HepG2 (cell line): ENCODE results near the gene MRPL18. TPM values are rescaled to one million over a fixed set of nuclear protein-coding genes. Genes with fewer than 3 reads are reported as not detected.

Experiments
- CEBPG ChIP-seq: IDR thresholded peaks from 2 replicates; pipeline ENCODE4 v1.6.1; 2016
- CHCHD3 ChIP-seq: sonication (generic); formaldehyde crosslinking; IDR thresholded peaks from 2 replicates; pipeline ENCODE4 v1.8.0; 2022; ENCODE audit warnings: mild to moderate bottlenecking, missing genetic modification reagents, moderate library complexity
- FOXO1 ChIP-seq: sonication (generic); formaldehyde crosslinking; IDR thresholded peaks from 2 replicates; pipeline ENCODE4 v1.4.0; 2020; ENCODE audit warnings: missing genetic modification reagents
- GLI4 ChIP-seq: sonication (generic); formaldehyde crosslinking; IDR thresholded peaks from 2 replicates; pipeline ENCODE4 v1.5.1; 2020; ENCODE audit warnings: missing genetic modification reagents, mild to moderate bottlenecking, moderate library complexity, borderline replicate concordance
- PCBP1 ChIP-seq: fragments of 200-400 bp; formaldehyde crosslinking; IDR thresholded peaks from 2 replicates; pipeline ENCODE4 v1.6.1; 2017; ENCODE audit warnings: mild to moderate bottlenecking, low read depth, low read length, borderline replicate concordance
- RNF2 ChIP-seq: fragments of 450-650 bp; conservative IDR thresholded peaks from 2 replicates; pipeline ENCODE4 v1.6.1; 2016; ENCODE audit warnings: low read depth
- TCF7 ChIP-seq: sonication (generic); IDR thresholded peaks from 2 replicates; pipeline ENCODE4 v1.6.1; 2016; ENCODE audit warnings: antibody characterized with exemption, low read depth
- YEATS2 ChIP-seq: sonication (generic); formaldehyde crosslinking; IDR thresholded peaks from 2 replicates; pipeline ENCODE4 v1.4.0; 2020; ENCODE audit warnings: missing genetic modification reagents, borderline replicate concordance
- ZBTB46 ChIP-seq: sonication (generic); formaldehyde crosslinking; IDR thresholded peaks from 2 replicates; pipeline ENCODE4 v1.4.0; 2020; ENCODE audit warnings: mild to moderate bottlenecking, missing genetic modification reagents, borderline replicate concordance
- ZNF230 ChIP-seq: sonication (generic); formaldehyde crosslinking; IDR thresholded peaks from 2 replicates; pipeline ENCODE4 v1.4.0; 2020; ENCODE audit warnings: mild to moderate bottlenecking, missing genetic modification reagents
- ZNF282 ChIP-seq: fragments of 450-650 bp; IDR thresholded peaks from 2 replicates; pipeline ENCODE4 v1.6.1; 2018; ENCODE audit not compliant: partially characterized antibody
- ZNF326 ChIP-seq: sonication (generic); formaldehyde crosslinking; IDR thresholded peaks from 2 replicates; pipeline ENCODE4 v1.4.0; 2020; ENCODE audit warnings: missing genetic modification reagents, borderline replicate concordance
- ZNF343 ChIP-seq: sonication (generic); formaldehyde crosslinking; IDR thresholded peaks from 2 replicates; pipeline ENCODE4 v1.4.0; 2020; ENCODE audit warnings: mild to moderate bottlenecking, missing genetic modification reagents
- ZNF44 ChIP-seq: sonication (generic); formaldehyde crosslinking; IDR thresholded peaks from 2 replicates; pipeline ENCODE4 v1.5.1; 2020; ENCODE audit warnings: mild to moderate bottlenecking, missing genetic modification reagents
- ZNF550 ChIP-seq: sonication (generic); formaldehyde crosslinking; IDR thresholded peaks from 2 replicates; pipeline ENCODE4 v1.4.0; 2020; ENCODE audit warnings: mild to moderate bottlenecking, missing genetic modification reagents, borderline replicate concordance
- ZNF564 ChIP-seq: sonication (generic); formaldehyde crosslinking; IDR thresholded peaks from 2 replicates; pipeline ENCODE4 v1.8.1; 2023; ENCODE audit warnings: mild to moderate bottlenecking, missing genetic modification reagents
- ZNF580 ChIP-seq: IDR thresholded peaks from 2 replicates; pipeline ENCODE4 v1.6.1; 2016; ENCODE audit warnings: low read depth, borderline replicate concordance
- ZNF597 ChIP-seq: sonication (generic); formaldehyde crosslinking; IDR thresholded peaks from 2 replicates; pipeline ENCODE4 v1.5.0; 2020; ENCODE audit warnings: missing genetic modification reagents
- ZNF782 ChIP-seq: sonication (generic); formaldehyde crosslinking; IDR thresholded peaks from 2 replicates; pipeline ENCODE4 v1.4.0; 2020; ENCODE audit warnings: missing genetic modification reagents, mild to moderate bottlenecking, borderline replicate concordance
- ZSCAN12 ChIP-seq: sonication (generic); formaldehyde crosslinking; IDR thresholded peaks from 2 replicates; pipeline ENCODE4 v1.9.0; 2021; ENCODE audit warnings: mild to moderate bottlenecking, missing genetic modification reagents
- ZSCAN29 ChIP-seq: sonication (generic); formaldehyde crosslinking; conservative IDR thresholded peaks from 2 replicates; pipeline ENCODE4 v1.4.0; 2020; ENCODE audit warnings: mild to moderate bottlenecking, missing genetic modification reagents
- ZUFSP ChIP-seq: sonication (generic); formaldehyde crosslinking; IDR thresholded peaks from 2 replicates; pipeline ENCODE4 v1.9.0; 2021; ENCODE audit warnings: missing genetic modification reagents, mild to moderate bottlenecking, borderline replicate concordance
- polyA plus RNA-seq, 8 experiments: library from polyadenylated mRNA; depleted of rRNA in 3 of 8; stranded (reverse) in 7 of 8; unstranded in 1 of 8; fragments of >200 nt; fragmentation: Illumina TruSeq in 4 of 8; extraction: Trizol in 4 of 8; gene quantifications; 2 replicates each; pipeline versions ENCODE4 v1.2.1 to v1.2.3, GENCODE V29; 2011 to 2016; ENCODE audit warnings: low read depth in 4 of 8, missing spikeins in 1 of 8, mixed read lengths in 1 of 8; ENCODE audit not compliant: insufficient read depth in 1 of 8
- total RNA-seq, 5 experiments: library from RNA; depleted of rRNA; stranded (reverse); fragments of >200 nt; fragmentation: Illumina TruSeq; extraction: Trizol; gene quantifications; 2 replicates each; pipeline ENCODE4 v1.2.3, GENCODE V29; 2016; ENCODE audit warnings: low read depth in 1 of 5

MRPL18 gene
- total and polyA plus RNA-seq, 2 of the 13 experiments (the other 11 are each of a cell fraction or from before 2014, with no cell fraction given) = 85.6 to 176 TPM

GRCh38 chr6:159788753-159789376 lies 1.4 kb upstream of the MRPL18 start (continued):
- TF ChIP-seq ZUFSP = 0 out of 2 replicates have a peak, but pooled peaks have one; percentile 88
- TF ChIP-seq ZNF282 = no peak
- TF ChIP-seq CHCHD3 (CRISPR knock-in tag) = peak; percentile 32; the same call in 1 of the 2 replicates
- TF ChIP-seq PCBP1 = no peak
- TF ChIP-seq ZSCAN29 (CRISPR knock-in tag) = 0 out of 2 replicates have a peak, but pooled peaks have one; percentile 19
- no peak for TF ChIP-seq ZSCAN12 (CRISPR knock-in tag)
- no peak for TF ChIP-seq FOXO1 (CRISPR knock-in tag)
- no peak for TF ChIP-seq ZNF580 (CRISPR knock-in tag)
- TF ChIP-seq ZNF44 (CRISPR knock-in tag) = no peak
- no peak for TF ChIP-seq YEATS2 (CRISPR knock-in tag)
- TF ChIP-seq ZBTB46 (CRISPR knock-in tag) = peak; percentile 88; the same call in 1 of the 2 replicates
- TF ChIP-seq ZNF326 (CRISPR knock-in tag) = no peak
- TF ChIP-seq CEBPG (CRISPR knock-in tag) = no peak
- TF ChIP-seq RNF2 = peak; percentile 54; the same call in 1 of the 2 replicates
- TF ChIP-seq GLI4 (CRISPR knock-in tag) = peak; percentile 17; the same call in 1 of the 2 replicates
- 0 out of 2 replicates have a peak, but pooled peaks have one; percentile 18 for TF ChIP-seq ZNF550 (CRISPR knock-in tag)
- no peak for TF ChIP-seq ZNF564
- TF ChIP-seq ZNF597 (CRISPR knock-in tag) = no peak
- TF ChIP-seq TCF7 = no peak
- TF ChIP-seq ZNF343 (CRISPR knock-in tag) = peak; percentile 27; the same call in 1 of the 2 replicates
- TF ChIP-seq ZNF230 (CRISPR knock-in tag) = peak; percentile 70; the same call in 1 of the 2 replicates
- peak; percentile 62; the same call in 1 of the 2 replicates for TF ChIP-seq ZNF782 (CRISPR knock-in tag)
